Activated CD8-positive, alpha-beta memory T cell treated with anti-CD3 and anti-CD28 coated beads, Interleukin-2, amount 50 U/mL, for 4 hours (primary cell): ENCODE measurements around the gene EFCAB7.

ENCODE experiments used
- DNase-seq: peaks from one replicate; pipeline ENCODE4 v3.0.0-alpha.2; 2020

EFCAB7 gene

GRCh38 chr1:63522891-63523728, at the start of gene EFCAB7, which contains the start of gene ITGB3BP:
EFCAB7 (plus strand) TSS chr1:63523525; CDS start chr1:63525573, 2,048 bp downstream.
ITGB3BP (minus strand) TSS chr1:63523225; CDS start chr1:63523133, 92 bp downstream.
- DNase-seq = peak; percentile 73

GRCh38 chr1:63475761-63476160, 47.6 kb upstream of the EFCAB7 start:
- no peak for DNase-seq

- no peak for DNase-seq
Measured at GRCh38 chr1:63480057-63480456, 43.3 kb upstream of the EFCAB7 start.

- no peak for DNase-seq
Measured at GRCh38 chr1:63486629-63487028, 36.7 kb upstream of the EFCAB7 start.

GRCh38 chr1:63487336-63488065, 35.8 kb upstream of the EFCAB7 start:
- DNase-seq = no peak

GRCh38 chr1:63497577-63497976, 25.7 kb upstream of the EFCAB7 start:
- DNase-seq = no peak

- DNase-seq = no peak
Measured at GRCh38 chr1:63498106-63498505, 25.2 kb upstream of the EFCAB7 start.

GRCh38 chr1:63501256-63501655, 22.1 kb upstream of the EFCAB7 start:
- no peak for DNase-seq

- DNase-seq = no peak
Measured at GRCh38 chr1:63506782-63507181, 16.5 kb upstream of the EFCAB7 start.

GRCh38 chr1:63509718-63510117, 13.6 kb upstream of the EFCAB7 start:
- no peak for DNase-seq

- DNase-seq = no peak
Measured at GRCh38 chr1:63512584-63512983, 10.7 kb upstream of the EFCAB7 start.

- DNase-seq = no peak
Measured at GRCh38 chr1:63516629-63517028, 6.7 kb upstream of the EFCAB7 start.

GRCh38 chr1:63523738-63524137, 413 bp downstream of the EFCAB7 start:
- no peak for DNase-seq

- DNase-seq = no peak
Measured at GRCh38 chr1:63524201-63524600, 876 bp downstream of the EFCAB7 start.

- no peak for DNase-seq
Measured at GRCh38 chr1:63532727-63533126, 9.4 kb downstream of the EFCAB7 start.

- no peak for DNase-seq
Measured at GRCh38 chr1:63533931-63534330, 10.6 kb downstream of the EFCAB7 start.

- no peak for DNase-seq
Measured at GRCh38 chr1:63534406-63534805, 11.1 kb downstream of the EFCAB7 start.

- DNase-seq = no peak
Measured at GRCh38 chr1:63537006-63537405, 13.7 kb downstream of the EFCAB7 start.

- DNase-seq = no peak
Measured at GRCh38 chr1:63537940-63538339, 14.6 kb downstream of the EFCAB7 start.

GRCh38 chr1:63545780-63546179, 22.5 kb downstream of the EFCAB7 start:
- no peak for DNase-seq

GRCh38 chr1:63547621-63548294, 24.4 kb downstream of the EFCAB7 start:
- DNase-seq = no peak

- no peak for DNase-seq
Measured at GRCh38 chr1:63548303-63548702, 25.0 kb downstream of the EFCAB7 start.

- no peak for DNase-seq
Measured at GRCh38 chr1:63548877-63549276, 25.6 kb downstream of the EFCAB7 start.

- DNase-seq = no peak
Measured at GRCh38 chr1:63555480-63555879, 32.2 kb downstream of the EFCAB7 start.
